H1 (cell line): ENCODE data around the gene ARHGEF2. TPM values are rescaled to one million over a fixed set of nuclear protein-coding genes. Genes with fewer than 3 reads are reported as not detected.

Source experiments
- CTCF ChIA-PET: fragments of 300-600 bp; sonication (Branson Sonifier 250); formaldehyde crosslinking; loops from one replicate; lab custom pipeline; 2021; ENCODE audit not compliant: partially characterized antibody; lab: Charles Lee
- POLR2A ChIA-PET: fragments of 300-600 bp; sonication (Branson Sonifier 250); formaldehyde crosslinking; loops from one replicate; lab custom pipeline; 2021; ENCODE audit warnings: inconsistent platforms; ENCODE audit not compliant: partially characterized antibody; lab: Charles Lee
- DNase-seq, 2 experiments: peaks; one replicate each; pipeline versions ENCODE4 v3.0.0 to v3.0.0-alpha.2; 2010 to 2022; ENCODE audit warnings: low spot score in 2 of 2, low read depth in 1 of 2, mixed read lengths in 1 of 2
- FAIRE-seq: peaks from 2 replicates; lab custom pipeline; 2011; peaks lifted over from hg19 to GRCh38; lab: Jason Lieb, UNC
- H2AFZ ChIP-seq: 2 replicates; pipeline ENCODE4 v1.8.1; 2012; ENCODE audit warnings: low read length, inconsistent platforms
- H2AK5ac ChIP-seq: 2 replicates; pipeline ENCODE4 v1.6.1; 2013; ENCODE audit warnings: low read depth, low read length
- H2BK120ac ChIP-seq: replicated peaks from 2 replicates; pipeline ENCODE3; 2013; ENCODE audit warnings: low read depth, low read length, inconsistent platforms
- H2BK12ac ChIP-seq: 2 replicates; pipeline ENCODE4 v1.6.1; 2013; ENCODE audit warnings: low read depth, low read length
- H2BK15ac ChIP-seq: 2 replicates; pipeline ENCODE4 v1.6.1; 2013; ENCODE audit warnings: low read length
- H2BK20ac ChIP-seq: 2 replicates; pipeline ENCODE4 v1.6.1; 2013; ENCODE audit warnings: low read length
- H2BK5ac ChIP-seq: 2 replicates; pipeline ENCODE4 v1.6.1; 2013; ENCODE audit warnings: low read depth, low read length
- H3K14ac ChIP-seq: 2 replicates; pipeline ENCODE4 v1.6.1; 2013; ENCODE audit warnings: inconsistent platforms; ENCODE audit not compliant: insufficient read length
- H3K18ac ChIP-seq: 2 replicates; pipeline ENCODE4 v1.6.1; 2013; ENCODE audit warnings: low read length; ENCODE audit errors: extremely low read depth
- H3K23ac ChIP-seq: 2 replicates; pipeline ENCODE4 v1.6.1; 2013; ENCODE audit warnings: inconsistent platforms; ENCODE audit not compliant: insufficient read length
- H3K23me2 ChIP-seq: 2 replicates; pipeline ENCODE4 v1.6.1; 2013; ENCODE audit warnings: low read depth, low read length
- H3K27ac ChIP-seq: 2 replicates; pipeline ENCODE4 v1.6.1; 2011; ENCODE audit warnings: low read depth, low read length, inconsistent platforms
- H3K27me3 ChIP-seq, 4 experiments: replicated peaks in 1 of 4; 1 replicate in 1 of 4; 2 replicates in 3 of 4; pipeline versions ENCODE4 v1.6.1 to v1.8.1; 2011 to 2013; ENCODE audit warnings: low read length in 3 of 4, mild to moderate bottlenecking in 3 of 4, inconsistent platforms in 2 of 4, mixed read lengths in 2 of 4, moderate library complexity in 1 of 4; ENCODE audit not compliant: control insufficient read depth in 3 of 4, insufficient read depth in 3 of 4; ENCODE audit errors: extremely low read depth in 1 of 4
- H3K36me3 ChIP-seq, 4 experiments: 2 replicates each; pipeline versions ENCODE4 v1.6.1 to v1.8.1; 2011 to 2013; ENCODE audit warnings: mild to moderate bottlenecking in 4 of 4, low read length in 3 of 4, moderate library complexity in 2 of 4, control low read depth in 1 of 4, inconsistent platforms in 1 of 4; ENCODE audit not compliant: insufficient read depth in 4 of 4, control insufficient read depth in 2 of 4
- H3K4ac ChIP-seq: replicated peaks from 2 replicates; pipeline ENCODE3; 2013; ENCODE audit warnings: low read length, low read depth, mixed read lengths, inconsistent platforms; ENCODE audit not compliant: insufficient read length
- H3K4me1 ChIP-seq, 4 experiments: replicated peaks in 1 of 4; 1 replicate in 1 of 4; 2 replicates in 3 of 4; pipeline versions ENCODE4 v1.6.1 to v1.8.1; 2011 to 2013; ENCODE audit warnings: low read length in 3 of 4, inconsistent platforms in 2 of 4, mixed read lengths in 1 of 4; ENCODE audit not compliant: insufficient read depth in 4 of 4, control insufficient read depth in 3 of 4
- H3K4me2 ChIP-seq, 2 experiments: 2 replicates each; pipeline versions ENCODE4 v1.6.1 to v1.8.1; 2011 to 2013; ENCODE audit warnings: low read depth in 2 of 2, low read length in 2 of 2, control low read depth in 1 of 2, inconsistent platforms in 1 of 2, mild to moderate bottlenecking in 1 of 2; ENCODE audit not compliant: insufficient read depth in 1 of 2
- H3K4me3 ChIP-seq, 4 experiments: fragments of 200-600, 300-600 bp in 1 of 4; sonication (generic), shearing (Covaris generic), sonication (Bioruptor Twin) in 1 of 4; 2 replicates each; pipeline versions ENCODE4 v1.5.1 to v1.8.1; 2011 to 2016; ENCODE audit warnings: low read length in 4 of 4, low read depth in 3 of 4, control low read depth in 2 of 4, inconsistent platforms in 2 of 4, mild to moderate bottlenecking in 2 of 4, mixed read lengths in 1 of 4, moderate library complexity in 1 of 4; ENCODE audit not compliant: insufficient read depth in 2 of 4; ENCODE audit errors: extremely low read depth in 1 of 4
- H3K56ac ChIP-seq: replicated peaks from 2 replicates; pipeline ENCODE3; 2013; ENCODE audit warnings: low read depth, mild to moderate bottlenecking, mixed read lengths, low read length, inconsistent platforms; ENCODE audit not compliant: insufficient read length
- H3K79me1 ChIP-seq: 2 replicates; pipeline ENCODE4 v1.6.1; 2013; ENCODE audit warnings: low read depth, low read length, control low read depth
- H3K79me2 ChIP-seq, 2 experiments: 2 replicates each; pipeline versions ENCODE4 v1.6.1 to v1.8.1; 2012 to 2013; ENCODE audit warnings: low read length in 2 of 2, mild to moderate bottlenecking in 2 of 2, inconsistent platforms in 1 of 2; ENCODE audit not compliant: insufficient read depth in 2 of 2, control insufficient read depth in 1 of 2
- H3K9ac ChIP-seq, 4 experiments: replicated peaks in 1 of 4; 1 replicate in 1 of 4; 2 replicates in 3 of 4; pipeline versions ENCODE4 v1.6.1 to v1.8.1; 2011 to 2013; ENCODE audit warnings: low read depth in 3 of 4, low read length in 3 of 4, control low read depth in 2 of 4, mild to moderate bottlenecking in 2 of 4, moderate library complexity in 2 of 4, inconsistent platforms in 1 of 4; ENCODE audit errors: extremely low read depth in 1 of 4
- H3K9me3 ChIP-seq, 2 experiments: 2 replicates each; pipeline versions ENCODE4 v1.6.1 to v1.8.1; 2012 to 2013; ENCODE audit warnings: mild to moderate bottlenecking in 2 of 2, moderate library complexity in 2 of 2, control low read depth in 1 of 2, inconsistent platforms in 1 of 2, low read depth in 1 of 2, low read length in 1 of 2, mixed read lengths in 1 of 2; ENCODE audit not compliant: insufficient read depth in 2 of 2
- H4K20me1 ChIP-seq, 2 experiments: replicated peaks in 1 of 2; 2 replicates each; pipeline versions ENCODE3 to v1.8.1; 2011 to 2013; ENCODE audit warnings: inconsistent platforms in 2 of 2, low read length in 2 of 2, mild to moderate bottlenecking in 1 of 2; ENCODE audit not compliant: insufficient read depth in 2 of 2, control insufficient read depth in 1 of 2
- H4K5ac ChIP-seq: 2 replicates; pipeline ENCODE4 v1.6.1; 2013; ENCODE audit warnings: low read length, low read depth, mixed read lengths, inconsistent platforms; ENCODE audit not compliant: insufficient read length
- H4K8ac ChIP-seq: 2 replicates; pipeline ENCODE4 v1.8.0; 2013; ENCODE audit warnings: mild to moderate bottlenecking, moderate library complexity, low read length, inconsistent platforms; ENCODE audit not compliant: insufficient read depth; ENCODE audit errors: extremely low read depth
- H4K91ac ChIP-seq: replicated peaks from 2 replicates; pipeline ENCODE3; 2013; ENCODE audit warnings: low read length, mixed read lengths, inconsistent platforms; ENCODE audit not compliant: insufficient read length
- CBX5 ChIP-seq: fragments of 300-800, 300-1000 bp; sonication (generic); IDR thresholded peaks from 2 replicates; pipeline ENCODE4 v1.7.1; 2016; ENCODE audit warnings: antibody characterized with exemption, low read length, low read depth
- EGR1 ChIP-seq: IDR thresholded peaks from 2 replicates; pipeline ENCODE4 v1.6.1; 2011; ENCODE audit warnings: low read depth, low read length, borderline replicate concordance
- POLR2A ChIP-seq, 2 experiments: IDR thresholded peaks; 1 replicate in 1 of 2; 2 replicates in 1 of 2; pipeline ENCODE4 v1.6.1; 2011; ENCODE audit warnings: low read depth in 2 of 2, low read length in 2 of 2, mild to moderate bottlenecking in 2 of 2; ENCODE audit errors: control extremely low read depth in 1 of 2
- POLR2AphosphoS5 ChIP-seq: IDR thresholded peaks from 2 replicates; pipeline ENCODE4 v1.6.1; 2011; ENCODE audit warnings: low read depth, low read length
- SAP30 ChIP-seq: fragments of 300-600 bp; sonication (generic); IDR thresholded peaks from 2 replicates; pipeline ENCODE4 v1.7.1; 2012; ENCODE audit warnings: low read length, moderate library complexity, mild to moderate bottlenecking, inconsistent platforms; ENCODE audit not compliant: insufficient read depth, insufficient replicate concordance
- TEAD4 ChIP-seq: IDR thresholded peaks from 2 replicates; pipeline ENCODE4 v1.6.1; 2012; ENCODE audit warnings: low read depth, low read length, inconsistent platforms, mixed read lengths
- WGBS, 2 experiments: shearing (Covaris generic) in 1 of 2; methylation state at CpG; one replicate each; pipeline versions ENCODE4 v1.1.6 to v1.1.7; 2013 to 2015; ENCODE audit warnings: low lambda C conversion rate in 2 of 2, mixed read lengths in 2 of 2, inconsistent platforms in 1 of 2, low coverage in 1 of 2, missing lambda C conversion rate in 1 of 2; ENCODE audit not compliant: insufficient replicate concordance in 2 of 2, insufficient coverage in 1 of 2, insufficient read length in 1 of 2; ENCODE audit errors: extremely low coverage in 1 of 2, missing lambda C conversion rate in 1 of 2; 5-methylcytosine and 5-hydroxymethylcytosine counted together
- polyA plus RNA-seq, 7 experiments: library from polyadenylated mRNA; depleted of rRNA in 3 of 7; stranded (reverse) in 5 of 7; unstranded in 2 of 7; fragments of >200 nt in 5 of 7; fragments of 200-250 nt in 2 of 7; gene quantifications; 1 replicate in 5 of 7; 2 replicates in 1 of 7; 4 replicates in 1 of 7; pipeline versions ENCODE4 v1.2.1 to v1.2.3, GENCODE V29; 2011 to 2013; ENCODE audit warnings: missing spikeins in 2 of 7, mixed read lengths in 2 of 7
- total RNA-seq: library from RNA; stranded (reverse); fragmentation: NEBNext Ultra II Directional; extraction: Animal tissue kit (Norgen Biotek cat#: 25700); gene quantifications from 2 replicates; pipeline ENCODE4 v1.2.1, GENCODE V29; 2021

ARHGEF2 gene
- total and polyA plus RNA-seq, 2 of the 8 experiments (the other 6 are each of a cell fraction or from before 2014, with no cell fraction given), result 42.7 to 80.5 TPM

DNA sequence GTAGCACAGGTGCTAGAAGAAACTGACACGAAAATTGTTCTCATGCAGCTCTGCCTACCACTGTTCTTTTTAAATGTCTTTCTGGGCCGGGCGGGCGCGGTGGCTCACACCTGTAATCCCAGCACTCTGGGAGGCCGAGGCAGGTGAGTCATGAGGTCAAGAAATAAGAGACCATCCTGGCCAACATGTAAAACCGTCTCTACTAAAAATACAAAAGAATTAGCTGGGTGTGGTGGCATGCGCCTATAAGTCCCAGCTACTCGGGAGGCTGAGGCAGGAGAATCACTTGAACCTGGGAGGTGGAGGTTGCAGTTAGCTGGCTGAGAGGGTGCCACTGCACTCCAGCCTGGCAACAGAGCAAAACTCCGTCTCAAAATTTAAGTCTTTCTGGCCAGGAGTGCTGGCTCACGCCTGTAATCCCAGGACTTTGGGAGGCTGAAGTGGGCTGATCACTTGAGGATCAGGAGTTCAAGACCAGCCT is 66.3 kb downstream of the ARHGEF2 start:
- FAIRE-seq, result no peak
- no peak for DNase-seq

More for the DNA sequence above, 66.3 kb downstream of the ARHGEF2 start:
- H3K36me3 ChIP-seq, result peaks cover 21 to 65% (median 44%) of the 10 kb centered on the region in 4 experiments
- no peak overlapping the region for H3K14ac ChIP-seq
- no peak overlapping the region for H4K91ac ChIP-seq
- H3K4me3 ChIP-seq, result no peak overlapping the region
- H3K27ac ChIP-seq, result no peak overlapping the region
- no peak for TF ChIP-seq CBX5
- TF ChIP-seq POLR2AphosphoS5, result no peak; the same call in 1 of the 2 replicates
- no peak for TF ChIP-seq TEAD4
- no peak for TF ChIP-seq POLR2A (IDR thresholded peaks at IDR 0.05; ENCODE audit: control extremely low read depth in 1 of 2, low read depth in 2 of 2, low read length in 2 of 2)
- no peak for TF ChIP-seq SAP30
- TF ChIP-seq EGR1, result no peak
- TF ChIP-seq, all 59 proteins: peak for 0
- Histone ChIP-seq H3K4me2 (no peak overlapping the region), H3K9ac (no peak overlapping the region), H3K23ac (no peak overlapping the region), H3K4ac (no peak overlapping the region), H2AFZ (no peak overlapping the region), H3K18ac (no peak overlapping the region), H3K56ac (no peak overlapping the region), H2BK12ac (no peak overlapping the region), H4K8ac (no peak overlapping the region), H2BK15ac (no peak overlapping the region), H4K5ac (no peak overlapping the region), H2BK5ac (no peak overlapping the region), H3K79me1 (no peaks in the 10 kb centered on the region; the same call in 1 of the 2 replicates), H3K27me3 (no peaks in the 10 kb centered on the region), H2BK20ac (no peak overlapping the region), H3K4me1 (peaks cover 0 to 3% (median 1%) of the 10 kb centered on the region in 4 experiments; a peak in 2 of 7 replicates), H2AK5ac (no peak overlapping the region), H3K23me2 (peaks cover 3% of the 10 kb centered on the region; the same call in 1 of the 2 replicates), H2BK120ac (no peak overlapping the region), H3K9me3 (no peaks in the 10 kb centered on the region), H3K79me2 (peaks cover 0 to 11% of the 10 kb centered on the region in 2 experiments; a peak in 1 of 4 replicates), H4K20me1 (peaks cover 0 to 5% of the 10 kb centered on the region in 2 experiments)
- WGBS, 2 experiments, result 88% methylated on average over 11 of the region's 11 CpGs; no CpG with 5 or more reads in 1 of the 2 experiments
- CTCF ChIA-PET, result interaction anchor here (1.1 kb wide), 1 partner anchor 56 kb away, joined by 3 read pairs; no protein-coding TSS in a partner anchor
- POLR2A ChIA-PET, result interaction anchor here (0.5 to 6.6 kb wide), 15 partner anchors 12 to 369 kb away, joined by 3 to 60 read pairs (median 4); partner anchors contain the start of gene KHDC4
